Activated CD8-positive, alpha-beta memory T cell treated with anti-CD3 and anti-CD28 coated beads for 24 hours (primary cell): Measurements from ENCODE around the gene KDM3A.
A peak's percentile ranks its signal among the peaks of the same experiment; 100 is the strongest.

Source experiments
- DNase-seq: peaks from one replicate; pipeline ENCODE4 v3.0.0-alpha.2; 2020

The KDM3A gene

DNA sequence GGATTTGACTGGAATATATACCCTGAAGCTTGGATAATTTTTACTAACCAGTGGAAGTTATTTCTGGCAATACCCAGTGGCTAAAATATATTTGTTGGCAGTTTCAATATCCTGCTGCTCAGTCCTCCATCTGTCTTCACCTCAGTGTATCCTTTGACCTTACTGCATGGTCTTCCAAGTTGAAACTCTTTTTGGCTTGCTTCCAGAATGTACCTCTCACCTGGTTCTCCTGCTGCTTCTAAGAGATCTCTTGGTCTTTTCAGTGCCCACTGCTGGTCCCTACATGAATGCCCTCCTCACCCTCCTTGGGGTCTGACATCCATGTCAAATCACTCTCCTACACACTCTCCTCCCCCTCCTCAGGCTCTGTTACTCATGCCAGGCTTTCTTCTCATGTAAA, 4.8 kb upstream of the KDM3A start:
- DNase-seq = no peak

DNA sequence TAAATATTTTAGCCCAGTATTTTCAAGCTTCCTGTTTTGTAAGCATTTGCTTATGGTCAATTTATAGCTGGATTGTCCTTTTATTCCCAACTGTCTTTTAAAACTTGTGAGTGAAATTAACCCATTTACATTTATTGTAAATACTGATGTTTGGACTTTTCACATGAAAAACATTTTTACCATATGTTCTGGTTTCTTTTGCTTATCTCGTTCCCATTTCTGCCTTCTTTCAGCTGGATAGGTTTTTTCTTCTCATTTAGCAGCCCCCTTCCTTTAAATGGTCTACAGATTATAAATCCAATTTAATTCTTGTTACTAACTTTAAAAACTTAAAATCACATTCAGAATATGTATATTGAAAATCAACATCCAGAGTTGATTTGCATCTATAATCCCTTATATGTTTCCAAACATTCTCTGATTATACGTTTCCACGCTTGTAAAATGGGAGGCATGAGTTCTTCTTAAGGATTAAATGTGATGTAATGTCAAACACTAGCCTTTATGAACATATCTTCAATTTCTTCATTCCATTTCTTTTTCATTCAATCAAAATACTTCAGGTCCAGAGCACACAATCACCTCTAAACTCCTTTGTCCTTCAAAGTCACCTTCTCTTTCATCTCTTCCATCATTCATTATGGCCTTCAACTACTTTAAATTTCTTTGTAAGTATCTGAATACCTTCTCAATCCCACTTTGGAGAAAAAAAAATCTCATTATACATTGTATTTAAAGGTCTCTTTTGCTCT, 1.1 kb upstream of the KDM3A start:
- DNase-seq = no peak

DNA sequence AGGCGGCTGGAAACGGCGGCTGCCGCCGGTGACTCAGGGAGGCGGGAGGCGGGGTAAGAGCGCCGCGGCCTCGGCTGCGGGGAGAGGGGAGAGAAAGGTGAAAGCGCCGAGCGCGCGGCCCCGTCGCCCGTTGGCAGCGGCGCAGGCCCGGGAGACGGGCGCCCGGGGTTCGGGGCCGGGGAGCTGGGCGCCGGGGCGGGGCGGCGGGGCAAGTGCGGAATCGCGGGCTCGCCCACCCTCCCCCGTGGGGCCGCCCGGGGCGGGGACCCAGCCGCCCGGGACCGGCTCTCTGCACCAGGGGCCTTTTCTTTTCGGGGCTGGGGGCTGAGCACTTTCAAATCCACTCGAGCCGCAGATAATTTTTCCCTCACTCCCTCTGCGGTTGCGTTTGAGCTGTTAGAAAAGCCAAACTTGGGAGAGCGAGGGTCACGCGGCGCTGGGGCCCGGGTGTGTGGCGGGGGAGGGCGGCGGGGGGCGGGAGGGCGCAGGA, 266 bp downstream of the KDM3A start:
- no peak for DNase-seq

DNA sequence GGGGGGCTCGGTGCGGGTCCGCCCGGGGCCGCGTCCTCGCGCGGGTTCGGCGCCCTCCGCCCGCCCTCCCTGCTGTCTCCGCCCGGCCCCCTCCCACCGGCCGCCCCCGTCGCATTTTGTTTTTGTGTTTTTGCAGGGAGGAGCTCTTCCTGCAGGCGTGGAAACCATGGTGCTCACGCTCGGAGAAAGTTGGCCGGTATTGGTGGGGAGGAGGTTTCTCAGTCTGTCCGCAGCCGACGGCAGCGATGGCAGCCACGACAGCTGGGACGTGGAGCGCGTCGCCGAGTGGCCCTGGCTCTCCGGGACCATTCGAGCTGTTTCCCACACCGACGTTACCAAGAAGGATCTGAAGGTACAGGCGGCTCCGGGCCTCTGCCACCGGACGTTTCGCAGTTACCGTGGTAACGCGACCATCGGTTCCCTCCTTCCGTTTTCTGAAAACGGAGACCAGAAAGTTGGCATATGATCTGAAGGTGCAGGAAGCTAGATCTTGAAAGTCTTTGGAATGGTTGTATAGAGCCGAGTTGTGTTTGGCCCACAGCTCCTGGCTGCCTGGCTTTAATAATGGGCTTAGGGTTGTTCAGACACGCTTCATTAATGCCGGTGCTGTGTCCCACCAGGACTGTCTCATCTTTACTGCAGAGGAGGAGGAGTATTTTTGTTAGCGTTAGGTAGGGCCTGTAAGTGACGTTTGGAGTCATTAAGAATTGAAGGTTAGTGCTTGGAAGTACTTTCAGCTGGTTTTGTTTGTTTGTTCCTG, 891 bp downstream of the KDM3A start:
- peak; percentile 82 for DNase-seq

DNA sequence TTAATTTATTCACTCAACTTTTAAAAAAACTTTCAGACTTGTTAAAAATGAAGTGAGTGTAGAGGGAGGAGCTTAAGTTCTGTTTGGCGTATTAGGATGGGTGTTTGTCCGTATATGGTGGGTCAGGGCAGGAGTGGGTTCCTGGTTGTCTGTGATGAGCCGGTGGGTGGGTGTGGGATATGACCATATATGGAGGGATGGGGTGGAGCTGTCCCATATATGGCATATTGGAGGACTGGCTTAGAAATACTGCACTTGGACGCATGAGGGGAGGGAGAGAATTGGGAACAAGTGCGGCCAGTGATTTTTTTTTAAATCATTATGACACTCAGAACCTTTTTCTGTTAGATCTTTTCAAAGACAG, 1.5 kb downstream of the KDM3A start:
- DNase-seq = peak; percentile 81

DNA sequence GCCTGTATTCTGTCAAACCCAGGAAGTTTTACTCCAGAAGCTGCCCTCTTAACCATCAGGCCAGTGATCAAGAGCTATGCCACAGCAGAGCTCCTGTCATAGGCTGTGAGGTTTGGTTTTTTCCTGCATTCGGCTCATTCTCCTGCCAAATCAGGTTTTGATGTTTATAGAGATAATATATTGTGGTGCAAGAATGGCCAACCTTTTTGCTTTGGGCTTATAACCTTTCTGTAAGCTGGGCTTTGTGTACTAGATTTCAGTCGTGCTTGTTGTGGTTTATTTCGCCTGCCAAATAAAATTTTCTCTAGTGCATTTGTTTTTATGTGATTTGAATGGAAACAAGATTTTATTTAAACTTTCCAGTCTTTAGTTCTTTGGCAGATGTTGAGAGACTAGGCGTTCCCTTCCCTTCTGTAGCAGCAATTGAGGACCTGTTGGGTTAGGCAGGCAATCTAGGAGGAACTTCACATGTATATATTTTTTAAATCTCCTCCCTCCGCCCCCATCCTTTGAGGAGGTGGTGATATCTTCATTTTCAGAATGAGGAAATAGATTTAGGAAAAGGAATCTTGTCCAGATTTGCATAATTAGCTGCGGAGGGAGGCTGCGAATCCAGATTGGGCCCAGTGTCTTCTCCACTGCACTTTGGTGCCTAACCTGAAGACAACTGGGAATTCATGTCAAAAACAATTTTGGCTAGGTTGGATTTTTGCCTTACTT, 2.6 kb downstream of the KDM3A start:
- DNase-seq = no peak

DNA sequence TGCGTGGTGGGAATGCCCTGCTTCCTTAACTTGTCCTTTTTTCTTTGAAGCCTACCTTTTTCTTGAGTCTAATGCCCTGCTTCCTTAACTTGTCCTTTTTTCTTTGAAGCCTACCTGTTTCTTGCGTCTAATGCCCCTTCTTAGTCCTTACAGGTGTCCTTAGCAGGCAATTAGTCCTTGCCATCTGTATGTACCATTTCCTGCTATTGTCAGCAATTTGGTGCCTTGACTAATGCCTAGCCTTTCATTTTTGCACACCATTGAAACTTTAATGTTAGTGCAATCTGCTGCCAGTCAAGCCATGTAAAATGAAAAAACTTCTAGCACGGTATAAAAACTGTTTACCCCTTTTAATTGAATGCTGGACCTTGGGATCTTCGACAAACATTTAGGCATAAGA, 4.3 kb downstream of the KDM3A start:
- no peak for DNase-seq

DNA sequence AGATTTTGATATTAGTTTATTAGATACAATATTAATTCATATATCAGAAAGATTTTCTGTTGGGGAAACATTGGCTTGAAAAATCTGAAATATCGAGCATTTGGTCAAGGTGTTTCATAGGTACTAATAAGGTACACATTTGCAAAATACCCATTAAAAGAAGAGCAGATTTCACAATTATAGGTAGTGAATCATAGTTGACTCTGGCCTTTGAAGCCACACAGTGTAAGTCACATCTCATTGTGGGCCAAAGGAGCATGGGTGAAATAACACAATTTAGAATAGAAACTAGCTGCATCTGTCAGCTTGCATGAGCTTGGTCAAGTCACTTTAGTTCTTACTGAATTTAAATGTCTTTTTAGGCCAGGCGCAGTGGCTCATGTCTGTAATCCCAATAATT, 4.9 kb downstream of the KDM3A start:
- DNase-seq = no peak

DNA sequence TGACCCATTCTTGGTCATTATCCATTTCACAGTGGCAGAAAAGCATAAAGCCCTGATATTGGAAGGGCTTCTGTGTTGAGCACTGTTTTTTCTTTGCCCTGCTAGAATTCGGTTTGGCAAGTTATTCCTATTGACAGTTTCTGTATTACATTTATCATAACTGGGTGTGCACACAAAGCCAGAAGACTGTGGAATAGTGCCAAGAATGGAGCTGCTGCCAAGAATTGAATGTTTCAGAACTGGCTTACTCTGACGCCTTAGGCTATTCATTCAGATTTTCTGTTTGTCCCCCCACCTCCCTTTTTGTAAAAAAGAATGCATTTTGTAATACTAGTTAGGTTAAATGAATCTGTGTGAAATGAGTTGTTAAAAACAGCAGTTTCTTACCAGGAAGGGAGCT, 12.7 kb downstream of the KDM3A start:
- no peak for DNase-seq

DNA sequence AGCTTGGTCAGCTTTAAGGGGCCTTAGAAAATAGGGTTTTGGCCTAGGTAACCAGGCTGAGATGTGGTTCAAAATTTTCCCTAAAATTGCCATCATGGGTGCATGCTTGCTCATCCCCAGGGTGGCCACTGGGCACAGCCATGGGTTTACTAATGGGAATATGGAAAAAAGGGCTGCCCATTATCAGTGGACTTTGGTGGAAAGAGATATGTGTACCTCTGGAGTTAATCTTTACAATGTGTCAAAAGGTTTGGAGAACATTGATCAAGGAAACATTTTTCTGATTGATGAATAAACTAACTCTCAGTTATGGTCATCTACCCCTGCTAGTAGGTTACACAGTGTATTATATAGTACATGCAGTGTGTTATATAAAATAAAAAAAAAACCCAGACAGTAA, 13.1 kb downstream of the KDM3A start:
- DNase-seq = no peak

DNA sequence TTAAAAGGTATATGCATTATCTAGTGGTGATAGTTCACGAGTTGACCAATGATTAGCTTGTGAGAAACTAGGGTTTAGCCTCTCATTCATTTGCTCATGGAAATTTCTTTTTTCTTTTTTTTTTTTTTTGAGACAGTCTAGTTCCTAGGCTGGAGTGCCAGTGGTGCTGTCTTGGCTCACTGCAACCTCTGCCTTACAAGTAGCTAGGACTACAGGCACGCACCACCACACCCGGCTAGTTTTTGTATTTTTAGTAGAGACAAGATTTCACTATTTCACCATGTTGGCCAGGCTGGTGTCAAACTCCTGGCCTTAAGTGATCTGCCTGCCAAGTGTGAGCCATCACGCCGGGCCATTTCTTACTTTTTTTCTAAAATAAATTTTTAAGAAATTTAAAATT, 14.0 kb downstream of the KDM3A start:
- DNase-seq = no peak

DNA sequence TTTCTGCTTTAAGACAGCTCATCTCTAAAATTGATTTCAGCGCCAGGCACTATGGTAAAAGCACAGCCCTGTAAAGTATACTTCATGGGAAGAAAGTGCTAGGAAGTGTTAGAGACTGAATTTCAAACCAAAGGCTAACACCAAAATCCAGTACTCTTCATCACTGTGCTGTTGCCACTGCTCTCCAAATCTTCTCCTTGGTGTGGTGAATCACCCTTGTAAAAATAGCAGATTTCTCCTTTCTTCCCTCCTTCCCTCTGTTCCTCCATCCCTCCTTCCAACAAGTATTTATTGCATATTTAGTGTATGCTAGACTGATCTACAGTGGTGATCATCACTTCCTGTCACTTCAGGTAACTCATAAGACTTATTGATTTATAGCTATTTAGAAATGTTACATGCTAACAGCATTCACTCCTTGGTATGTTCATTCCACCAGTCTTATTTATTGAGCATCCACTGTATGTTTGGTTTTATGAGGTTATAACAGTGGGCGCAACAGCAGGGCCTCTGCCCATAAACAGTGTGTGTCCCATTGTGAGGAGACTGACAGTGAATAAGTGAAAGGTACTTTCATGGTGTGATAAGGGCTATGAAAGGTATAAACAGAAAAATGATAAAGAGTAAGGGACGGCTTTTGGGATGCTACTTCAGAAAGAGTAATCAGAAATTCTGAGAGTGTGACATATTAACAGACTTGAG, 20.0 kb downstream of the KDM3A start:
- DNase-seq = no peak

DNA sequence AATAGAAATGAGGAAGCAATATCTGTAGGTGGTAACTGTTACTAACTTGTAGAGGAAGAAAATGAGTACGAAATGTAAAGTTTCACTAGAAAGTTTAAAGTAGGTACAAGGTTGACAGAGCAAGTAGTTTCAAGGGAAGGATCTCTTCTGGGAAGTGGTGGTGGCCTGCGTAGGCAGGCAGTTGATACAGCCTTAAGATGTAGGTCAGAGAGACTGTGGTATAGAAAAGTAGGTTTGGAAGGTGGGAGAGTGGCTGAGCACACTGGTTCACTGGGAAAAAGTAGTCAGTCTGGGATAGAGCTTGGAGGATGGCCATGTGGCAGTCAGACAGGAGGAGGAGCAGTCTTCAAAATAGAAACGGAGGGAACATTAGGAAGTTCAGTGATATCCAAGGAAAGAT, 23.5 kb downstream of the KDM3A start:
- no peak for DNase-seq

DNA sequence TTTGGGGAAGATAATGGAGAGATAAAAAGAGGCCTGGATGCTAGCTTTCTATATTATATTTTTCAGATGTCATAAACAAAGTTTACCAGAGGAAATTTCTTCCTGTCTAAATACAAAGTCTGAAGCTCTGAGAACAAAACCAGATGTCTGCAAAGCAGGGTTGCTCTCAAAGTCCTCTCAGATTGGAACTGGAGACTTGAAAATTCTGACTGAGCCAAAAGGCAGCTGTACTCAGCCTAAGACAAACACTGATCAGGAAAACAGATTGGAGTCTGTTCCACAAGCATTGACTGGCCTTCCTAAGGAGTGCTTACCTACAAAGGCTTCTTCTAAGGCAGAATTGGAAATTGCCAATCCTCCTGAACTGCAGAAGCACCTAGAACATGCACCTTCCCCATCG, 25.1 kb downstream of the KDM3A start:
- no peak for DNase-seq

DNA sequence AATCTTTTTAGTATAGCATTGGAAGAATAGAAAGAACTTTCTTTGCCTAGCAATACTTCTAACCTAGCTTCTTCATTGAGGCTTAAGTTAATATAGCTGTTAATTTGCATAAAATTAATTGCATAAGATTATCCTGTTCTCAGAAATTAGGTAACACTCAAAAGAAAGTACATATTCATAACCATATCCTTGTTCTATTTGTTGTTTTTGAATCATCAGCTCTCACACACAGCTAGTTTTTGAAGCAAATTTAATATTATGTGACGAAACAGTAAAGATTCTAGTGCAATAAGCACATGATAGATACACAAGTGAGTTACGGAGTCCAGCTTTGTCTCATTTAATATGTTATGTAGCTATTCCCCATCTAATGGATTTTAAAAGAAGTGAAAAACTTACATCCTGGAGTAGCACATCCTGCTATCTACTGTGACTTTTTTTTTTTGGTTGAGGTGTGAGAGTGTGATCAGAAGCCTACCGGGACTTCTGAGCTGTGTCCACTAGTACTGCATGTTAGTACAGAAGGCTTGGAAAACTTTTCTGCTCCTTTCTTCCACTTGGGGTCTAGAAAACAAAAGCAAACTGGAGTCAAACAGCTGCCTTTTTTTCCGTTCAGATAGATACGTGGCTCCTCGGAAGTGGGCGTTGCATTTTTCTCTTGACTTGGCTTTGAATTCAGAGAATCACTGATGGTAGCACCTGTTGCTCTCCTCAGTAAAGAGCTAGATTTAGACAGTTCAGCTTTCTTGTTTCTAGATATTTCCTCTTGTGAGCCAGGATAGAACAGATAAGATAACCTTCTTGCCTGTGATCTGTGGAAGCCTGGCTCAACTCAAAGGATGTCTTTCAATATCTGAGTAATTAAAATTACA, 27.2 kb downstream of the KDM3A start:
- no peak for DNase-seq

DNA sequence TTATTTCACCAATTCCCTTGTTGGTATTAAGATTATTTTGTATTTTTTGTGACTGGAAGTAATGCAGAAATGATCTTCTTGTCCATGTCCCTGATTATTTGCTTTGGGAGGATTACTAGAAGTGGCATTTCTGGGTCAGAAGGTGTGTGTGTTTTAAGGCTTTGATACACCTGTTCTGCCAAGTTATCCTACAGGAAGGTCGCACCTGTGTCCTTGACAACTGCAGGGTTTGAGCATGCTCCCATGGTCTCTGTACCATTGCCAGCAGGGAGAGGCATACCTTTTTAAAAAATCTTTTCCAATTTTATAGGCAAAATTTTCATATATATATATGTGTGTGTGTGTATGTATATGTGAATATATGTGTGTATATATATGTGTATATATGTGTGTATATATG, 29.7 kb downstream of the KDM3A start:
- no peak for DNase-seq

DNA sequence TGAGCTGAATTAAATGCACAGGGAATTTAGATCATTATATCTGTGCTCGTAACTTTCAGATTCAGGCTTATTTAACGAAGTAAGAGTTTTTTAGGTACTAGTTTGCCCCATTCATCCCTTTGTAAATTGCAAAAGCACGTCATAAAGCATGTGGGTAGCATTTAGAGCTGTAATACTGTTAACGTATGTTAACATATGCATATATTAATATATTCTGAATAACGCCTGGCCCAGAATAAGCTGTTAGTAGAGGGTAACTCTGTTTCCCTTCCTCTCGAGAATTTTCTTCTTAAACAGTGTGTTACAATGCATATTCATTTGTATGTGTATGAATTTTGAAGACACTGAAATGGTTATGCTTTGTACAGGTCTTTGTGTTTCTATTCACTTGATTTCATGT, 30.5 kb downstream of the KDM3A start:
- DNase-seq = no peak

DNA sequence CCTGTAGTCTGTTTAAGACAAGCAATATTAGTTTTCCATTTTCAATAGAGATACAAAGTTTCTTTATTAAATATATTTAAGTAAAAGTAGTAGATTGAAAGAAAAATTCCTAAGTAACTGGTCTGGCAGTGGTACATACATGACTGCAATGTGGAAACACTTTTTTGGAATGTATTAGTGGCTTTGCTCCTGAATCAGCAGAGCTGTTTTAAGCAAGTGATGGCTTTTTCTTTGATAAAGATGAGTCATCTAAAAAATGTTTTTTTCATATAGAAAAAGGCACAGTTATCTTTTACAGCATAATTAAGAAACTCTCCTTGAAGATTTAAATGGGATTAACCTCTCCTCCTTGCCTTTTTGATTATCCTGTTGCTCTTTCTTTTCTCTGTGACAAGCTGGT, 34.9 kb downstream of the KDM3A start:
- DNase-seq = no peak

DNA sequence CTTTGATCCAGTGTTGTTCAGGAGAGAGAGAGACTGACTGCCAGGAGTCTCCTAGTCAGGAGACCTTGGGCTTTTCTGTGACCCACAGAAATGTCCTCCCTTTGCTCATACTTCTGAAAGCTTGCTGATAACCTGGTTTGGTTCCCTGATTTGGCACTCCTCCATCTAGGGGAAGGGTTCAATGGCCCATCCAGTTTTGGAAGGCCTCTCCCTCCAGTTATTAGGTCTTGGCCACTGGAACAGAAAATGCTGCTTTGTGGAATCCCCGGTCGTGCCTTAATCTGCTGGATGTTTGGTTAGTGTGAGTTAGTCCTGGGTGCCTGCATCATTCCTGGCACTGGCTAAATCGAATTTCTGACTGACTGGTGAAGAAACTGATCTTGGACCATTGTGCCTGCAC, 35.7 kb downstream of the KDM3A start:
- DNase-seq = no peak

DNA sequence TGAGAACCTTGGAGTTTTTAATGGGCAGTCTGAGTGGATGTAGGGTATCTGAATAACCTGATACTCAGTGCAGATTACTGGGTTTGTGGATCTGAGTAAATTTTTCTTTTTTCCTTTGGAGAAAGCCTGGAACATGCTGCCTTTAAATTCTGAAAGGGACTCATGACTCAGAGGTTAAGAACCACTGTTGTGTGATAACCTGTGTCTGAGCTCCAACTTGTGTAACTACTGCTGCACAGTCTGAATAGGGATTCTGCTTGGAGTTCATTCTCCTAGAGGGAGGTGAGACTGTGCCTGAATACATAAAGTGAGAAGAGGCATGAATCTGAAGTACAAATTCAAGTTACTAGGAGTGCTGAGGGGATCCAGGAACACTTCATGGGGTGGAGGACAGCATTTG, 36.2 kb downstream of the KDM3A start:
- no peak for DNase-seq

DNA sequence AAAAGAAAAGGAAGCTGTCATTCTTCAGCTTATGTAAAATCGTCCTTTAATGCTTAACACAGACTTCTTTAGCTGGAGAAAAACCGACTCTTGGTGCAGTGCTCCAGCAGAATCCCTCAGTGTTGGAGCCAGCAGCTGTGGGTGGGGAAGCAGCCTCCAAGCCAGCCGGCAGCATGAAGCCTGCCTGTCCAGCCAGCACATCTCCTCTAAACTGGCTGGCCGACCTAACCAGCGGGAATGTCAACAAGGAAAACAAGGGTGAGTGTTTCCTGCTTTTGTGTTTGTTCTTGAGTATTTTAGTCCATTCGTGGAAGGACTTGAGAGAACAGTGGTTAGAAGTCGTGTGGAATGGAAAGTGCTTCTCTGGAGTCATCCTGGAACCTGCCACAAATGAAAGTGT, 38.9 kb downstream of the KDM3A start:
- no peak for DNase-seq

DNA sequence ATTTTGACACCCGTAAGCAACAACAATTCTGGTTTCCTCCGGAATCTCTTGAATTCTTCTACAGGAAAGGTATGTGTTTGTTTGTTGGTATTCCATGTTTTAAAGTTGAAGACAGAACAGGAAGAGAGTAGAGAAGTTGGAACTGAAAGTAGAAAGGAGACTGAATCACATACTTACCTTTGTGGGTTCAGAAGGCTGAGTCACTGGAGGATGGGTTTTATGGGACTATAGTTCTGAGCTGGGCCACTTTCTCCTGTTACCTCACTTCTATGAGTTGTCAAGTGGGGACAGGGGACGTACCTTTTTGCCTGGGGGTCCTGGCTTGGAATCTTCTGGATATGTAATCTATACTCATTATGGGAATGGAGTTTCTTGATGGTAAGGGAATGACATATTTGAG, 40.9 kb downstream of the KDM3A start:
- no peak for DNase-seq
